HEK293 (cell line): ENCODE data around the gene MINAR2.

Source experiments
- YY1 ChIP-seq: fragments of 450-650 bp; formaldehyde crosslinking; IDR thresholded peaks from 2 replicates; pipeline ENCODE4 v1.5.1; 2018; ENCODE audit warnings: missing biosample characterization, missing genetic modification characterization
- ZBTB10 ChIP-seq: fragments of 450-650 bp; formaldehyde crosslinking; IDR thresholded peaks from 2 replicates; pipeline ENCODE4 v1.5.1; 2016; ENCODE audit warnings: missing biosample characterization, missing genetic modification characterization
- ZNF121 ChIP-seq: fragments of 450-650 bp; formaldehyde crosslinking; IDR thresholded peaks from 2 replicates; pipeline ENCODE4 v1.5.1; 2016; ENCODE audit warnings: missing biosample characterization, missing genetic modification characterization
- ZNF175 ChIP-seq: fragments of 450-650 bp; formaldehyde crosslinking; IDR thresholded peaks from 2 replicates; pipeline ENCODE4 v1.5.1; 2016; ENCODE audit warnings: missing biosample characterization, missing genetic modification characterization
- ZNF23 ChIP-seq: fragments of 450-650 bp; formaldehyde crosslinking; IDR thresholded peaks from 2 replicates; pipeline ENCODE4 v1.5.1; 2016; ENCODE audit warnings: missing biosample characterization, missing genetic modification characterization, borderline replicate concordance
- ZNF660 ChIP-seq: fragments of 450-650 bp; IDR thresholded peaks from 2 replicates; pipeline ENCODE4 v1.5.1; 2018; ENCODE audit warnings: missing biosample characterization, mild to moderate bottlenecking, missing genetic modification characterization
- TF ChIP-seq, protein P1 (sequence below): fragments of 450-650 bp; formaldehyde crosslinking; IDR thresholded peaks from 2 replicates; pipeline ENCODE4 v1.5.1; 2016; ENCODE audit warnings: missing biosample characterization, missing genetic modification characterization

DNA sequence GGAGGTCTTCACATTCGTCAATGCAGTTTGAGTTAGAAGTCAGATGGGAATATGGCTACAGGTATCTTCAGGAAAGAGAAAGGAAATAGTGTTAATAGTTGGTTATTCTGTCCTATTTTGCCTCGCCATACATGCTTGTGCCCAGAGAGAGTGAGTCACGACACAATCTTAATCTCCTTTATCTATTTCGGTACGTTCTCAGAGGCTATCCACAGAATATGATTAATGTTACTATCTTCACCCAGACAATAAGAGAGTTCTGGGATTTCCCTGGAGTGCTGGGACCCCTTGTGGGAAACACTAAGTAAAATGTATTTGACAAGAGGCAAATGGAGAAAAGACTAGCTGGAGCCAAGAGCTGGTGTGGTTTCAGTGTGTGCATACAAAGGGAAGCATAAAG lies 25.5 kb downstream of the MINAR2 start:
- TF ChIP-seq ZNF23 (tag by site-specific recombination) (no peak), ZBTB10 (tag by site-specific recombination) (no peak), ZNF660 (tag by site-specific recombination) (no peak), YY1 (tag by site-specific recombination) (no peak), ZNF121 (tag by site-specific recombination) (no peak), ZNF175 (no peak)
- TF ChIP-seq, protein P1, sequence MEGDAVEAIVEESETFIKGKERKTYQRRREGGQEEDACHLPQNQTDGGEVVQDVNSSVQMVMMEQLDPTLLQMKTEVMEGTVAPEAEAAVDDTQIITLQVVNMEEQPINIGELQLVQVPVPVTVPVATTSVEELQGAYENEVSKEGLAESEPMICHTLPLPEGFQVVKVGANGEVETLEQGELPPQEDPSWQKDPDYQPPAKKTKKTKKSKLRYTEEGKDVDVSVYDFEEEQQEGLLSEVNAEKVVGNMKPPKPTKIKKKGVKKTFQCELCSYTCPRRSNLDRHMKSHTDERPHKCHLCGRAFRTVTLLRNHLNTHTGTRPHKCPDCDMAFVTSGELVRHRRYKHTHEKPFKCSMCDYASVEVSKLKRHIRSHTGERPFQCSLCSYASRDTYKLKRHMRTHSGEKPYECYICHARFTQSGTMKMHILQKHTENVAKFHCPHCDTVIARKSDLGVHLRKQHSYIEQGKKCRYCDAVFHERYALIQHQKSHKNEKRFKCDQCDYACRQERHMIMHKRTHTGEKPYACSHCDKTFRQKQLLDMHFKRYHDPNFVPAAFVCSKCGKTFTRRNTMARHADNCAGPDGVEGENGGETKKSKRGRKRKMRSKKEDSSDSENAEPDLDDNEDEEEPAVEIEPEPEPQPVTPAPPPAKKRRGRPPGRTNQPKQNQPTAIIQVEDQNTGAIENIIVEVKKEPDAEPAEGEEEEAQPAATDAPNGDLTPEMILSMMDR (tag by site-specific recombination): no peak
